Neural cell (in vitro differentiated cells): ENCODE data around the gene TBC1D5.
"Not testable (repeated sequence)": the region's sequence is repeated elsewhere in the genome, so short reads cannot be mapped to it uniquely, and the experiment has no call there.

Experiments used
- EP300 ChIP-seq: fragments of 450-650 bp; conservative IDR thresholded peaks from 2 replicates; pipeline ENCODE4 v1.6.1; 2014; ENCODE audit warnings: antibody characterized with exemption, mild to moderate bottlenecking, moderate library complexity; ENCODE audit not compliant: poor library complexity, severe bottlenecking
- EZH2 ChIP-seq: fragments of 200-600, 300-800 bp; shearing (Covaris generic), sonication (generic); IDR thresholded peaks from 2 replicates; pipeline ENCODE4 v1.6.1; 2014; ENCODE audit warnings: antibody characterized with exemption, low read length, borderline replicate concordance, mild to moderate bottlenecking; ENCODE audit not compliant: insufficient read depth, poor library complexity, severe bottlenecking
- POLR2AphosphoS5 ChIP-seq: IDR thresholded peaks from 2 replicates; pipeline ENCODE4 v1.6.1; 2012
- RAD21 ChIP-seq: fragments of 450-650 bp; conservative IDR thresholded peaks from 2 replicates; pipeline ENCODE4 v1.6.1; 2014; ENCODE audit warnings: antibody characterized with exemption, mild to moderate bottlenecking, moderate library complexity
- SMC3 ChIP-seq: fragments of 450-650 bp; conservative IDR thresholded peaks from 2 replicates; pipeline ENCODE4 v1.6.1; 2014; ENCODE audit warnings: antibody characterized with exemption, mild to moderate bottlenecking, moderate library complexity; ENCODE audit not compliant: poor library complexity
- TAF1 ChIP-seq: IDR thresholded peaks from 2 replicates; pipeline ENCODE4 v1.6.1; 2012; ENCODE audit warnings: low read depth
- TF ChIP-seq, protein P1 (sequence below): fragments of 450-650 bp; IDR thresholded peaks from 2 replicates; pipeline ENCODE4 v1.5.1; 2014; ENCODE audit warnings: antibody characterized with exemption, mild to moderate bottlenecking, moderate library complexity; ENCODE audit not compliant: poor library complexity, severe bottlenecking

DNA sequence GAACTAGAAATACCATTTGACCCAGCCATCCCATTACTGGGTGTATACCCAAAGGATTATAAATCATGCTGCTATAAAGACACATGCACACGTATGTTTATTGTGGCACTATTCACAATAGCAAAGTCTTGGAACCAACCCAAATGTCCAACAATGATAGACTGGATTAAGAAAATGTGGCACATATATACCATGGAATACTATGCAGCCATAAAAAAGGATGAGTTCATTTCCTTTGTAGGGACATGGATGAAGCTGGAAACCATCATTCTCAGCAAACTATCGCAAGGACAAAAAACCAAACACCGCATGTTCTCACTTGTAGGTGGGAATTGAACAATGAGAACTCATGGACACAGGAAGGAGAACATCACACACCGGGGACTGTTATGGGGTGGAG, 210.0 kb downstream of the TBC1D5 start:
- TF ChIP-seq, protein P1, sequence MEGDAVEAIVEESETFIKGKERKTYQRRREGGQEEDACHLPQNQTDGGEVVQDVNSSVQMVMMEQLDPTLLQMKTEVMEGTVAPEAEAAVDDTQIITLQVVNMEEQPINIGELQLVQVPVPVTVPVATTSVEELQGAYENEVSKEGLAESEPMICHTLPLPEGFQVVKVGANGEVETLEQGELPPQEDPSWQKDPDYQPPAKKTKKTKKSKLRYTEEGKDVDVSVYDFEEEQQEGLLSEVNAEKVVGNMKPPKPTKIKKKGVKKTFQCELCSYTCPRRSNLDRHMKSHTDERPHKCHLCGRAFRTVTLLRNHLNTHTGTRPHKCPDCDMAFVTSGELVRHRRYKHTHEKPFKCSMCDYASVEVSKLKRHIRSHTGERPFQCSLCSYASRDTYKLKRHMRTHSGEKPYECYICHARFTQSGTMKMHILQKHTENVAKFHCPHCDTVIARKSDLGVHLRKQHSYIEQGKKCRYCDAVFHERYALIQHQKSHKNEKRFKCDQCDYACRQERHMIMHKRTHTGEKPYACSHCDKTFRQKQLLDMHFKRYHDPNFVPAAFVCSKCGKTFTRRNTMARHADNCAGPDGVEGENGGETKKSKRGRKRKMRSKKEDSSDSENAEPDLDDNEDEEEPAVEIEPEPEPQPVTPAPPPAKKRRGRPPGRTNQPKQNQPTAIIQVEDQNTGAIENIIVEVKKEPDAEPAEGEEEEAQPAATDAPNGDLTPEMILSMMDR: not testable (repeated sequence)
- not testable (repeated sequence) for TF ChIP-seq EZH2, SMC3, RAD21, POLR2AphosphoS5, EP300, TAF1
